GM21576 (cell line): Measurements from ENCODE around the gene NCOA1.
"Not testable (repeated sequence)": the region's sequence is repeated elsewhere in the genome, so short reads cannot be mapped to it uniquely, and the experiment has no call there.

ENCODE experiments used
- ATAC-seq: cut with Tn5 transposase; IDR thresholded peaks from one replicate; pipeline ENCODE4 v1.9.1; 2021; ENCODE audit warnings: mild to moderate bottlenecking, moderate library complexity; ENCODE audit not compliant: unreplicated experiment

Gene NCOA1

DNA sequence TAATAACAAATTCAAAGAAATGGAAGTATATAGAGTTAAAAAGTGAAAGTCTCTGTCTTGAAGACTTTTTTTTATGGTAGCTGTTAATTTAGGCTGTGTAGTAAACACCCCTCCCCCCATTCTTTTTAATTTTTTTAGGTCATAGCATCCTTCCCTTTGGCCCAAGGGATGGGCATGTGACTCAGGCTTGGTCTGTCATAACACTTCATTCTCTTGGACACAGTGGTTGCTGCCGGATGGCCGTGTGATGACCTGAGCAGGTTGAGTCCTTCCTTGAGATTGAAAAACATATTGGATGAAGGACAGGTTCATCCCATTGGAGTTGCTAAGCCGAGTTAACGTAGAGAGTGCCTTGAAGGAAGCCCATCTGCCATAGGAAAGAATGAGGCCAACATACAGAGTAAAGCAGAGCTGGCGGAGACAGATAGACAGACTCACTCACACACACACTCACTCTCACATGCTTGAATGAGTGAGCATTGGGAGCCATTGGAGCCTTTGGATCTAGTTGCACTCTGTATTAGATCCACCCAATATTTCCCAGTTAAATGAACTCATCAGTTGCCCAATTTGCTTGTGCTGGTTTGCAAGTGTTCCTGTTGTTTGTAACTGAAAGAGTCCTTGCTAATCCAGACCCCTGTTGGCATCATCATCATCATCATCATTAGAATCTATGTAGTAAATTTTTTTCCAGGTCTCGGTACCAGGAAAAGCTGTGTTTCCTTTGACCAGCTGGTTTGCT is 14.7 kb downstream of the NCOA1 start:
- ATAC-seq: no peak

DNA sequence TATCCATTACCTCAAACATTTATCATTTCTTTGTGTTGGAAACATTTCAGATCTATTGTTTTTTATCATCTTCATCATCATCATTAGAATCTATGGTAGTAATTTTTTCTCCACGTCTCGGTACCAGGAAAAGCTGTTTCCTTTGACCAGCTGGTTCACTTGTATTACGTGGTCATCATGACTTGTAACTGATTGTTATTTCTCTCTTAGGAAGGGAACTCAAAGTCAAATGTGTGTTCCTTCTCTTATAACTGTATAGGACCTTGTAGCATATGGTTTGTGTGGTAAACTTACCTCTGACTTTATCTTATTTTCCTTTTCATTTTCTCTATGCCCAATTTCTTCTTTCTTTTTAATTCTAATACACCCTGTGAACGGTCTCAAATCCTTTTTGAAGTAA is 16.5 kb downstream of the NCOA1 start:
- ATAC-seq: no peak

GRCh38 chr2:24508878-24509277 is 17.8 kb downstream of the NCOA1 start:
- ATAC-seq: no peak

GRCh38 chr2:24509425-24509824 is 18.4 kb downstream of the NCOA1 start:
- peak; percentile 82 for ATAC-seq

- ATAC-seq: no peak
These were observed 18.8 kb downstream of the NCOA1 start for GRCh38 chr2:24509840-24510239.

GRCh38 chr2:24510771-24511170 is 19.7 kb downstream of the NCOA1 start:
- ATAC-seq: no peak

GRCh38 chr2:24511198-24511597 is 20.1 kb downstream of the NCOA1 start:
- no peak for ATAC-seq

- ATAC-seq: no peak
These were observed 20.8 kb downstream of the NCOA1 start for GRCh38 chr2:24511894-24512293.

- ATAC-seq: no peak
These were observed 21.4 kb downstream of the NCOA1 start for GRCh38 chr2:24512404-24512803.

DNA sequence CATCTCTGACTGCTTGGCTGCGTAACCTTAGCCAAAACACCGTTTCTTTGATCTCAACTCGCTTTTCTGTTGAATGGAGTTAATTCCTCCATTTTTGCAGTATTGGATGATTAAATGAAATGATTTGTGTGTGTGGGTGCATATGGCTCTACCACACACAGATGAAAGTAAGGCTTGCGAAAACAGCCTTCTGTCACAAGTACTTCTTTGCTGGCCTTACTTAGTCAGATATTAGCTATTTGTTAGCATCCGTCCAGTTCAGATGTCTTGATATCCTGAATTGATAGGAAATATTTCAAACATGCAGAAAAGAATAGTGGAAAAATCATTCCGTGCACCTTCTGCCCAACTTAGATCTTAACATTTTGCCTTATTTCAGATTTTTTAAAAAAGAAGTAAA is 21.8 kb downstream of the NCOA1 start:
- no peak for ATAC-seq

DNA sequence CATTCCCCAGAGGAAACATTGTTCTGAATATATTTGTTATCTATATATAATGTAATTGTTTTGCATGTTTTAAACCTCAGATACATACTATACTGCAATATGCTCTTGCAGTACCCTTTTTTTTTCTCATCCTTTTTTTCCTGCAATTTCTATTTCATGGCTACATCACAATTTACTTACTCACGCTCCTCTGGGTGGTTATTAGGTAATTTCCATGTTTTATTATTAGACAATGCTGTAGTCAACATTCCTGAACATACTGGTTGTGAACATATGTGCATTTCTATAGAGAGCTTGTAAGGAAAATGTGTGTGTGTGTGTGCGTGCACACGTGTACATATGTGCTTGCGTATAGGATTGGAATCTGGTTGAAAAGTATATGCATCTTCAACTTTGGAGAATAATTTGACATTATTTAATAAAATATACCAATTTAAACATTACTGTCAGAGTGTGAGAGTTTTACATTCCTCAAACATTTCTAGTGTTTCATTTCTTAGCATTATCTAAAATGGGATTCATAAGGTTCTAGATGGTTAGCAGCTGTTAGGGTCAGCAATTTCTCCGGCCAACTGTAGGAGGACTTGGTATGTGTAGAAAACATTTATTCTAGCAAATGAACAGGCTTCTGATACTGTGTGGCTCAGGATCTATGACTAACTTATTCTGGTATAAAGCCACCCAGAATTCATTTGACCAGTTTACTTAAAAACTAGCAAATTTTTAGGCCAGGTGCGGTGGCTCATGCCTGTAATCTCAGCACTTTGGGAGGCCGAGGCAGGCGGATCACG is 22.4 kb downstream of the NCOA1 start:
- ATAC-seq: no peak

DNA sequence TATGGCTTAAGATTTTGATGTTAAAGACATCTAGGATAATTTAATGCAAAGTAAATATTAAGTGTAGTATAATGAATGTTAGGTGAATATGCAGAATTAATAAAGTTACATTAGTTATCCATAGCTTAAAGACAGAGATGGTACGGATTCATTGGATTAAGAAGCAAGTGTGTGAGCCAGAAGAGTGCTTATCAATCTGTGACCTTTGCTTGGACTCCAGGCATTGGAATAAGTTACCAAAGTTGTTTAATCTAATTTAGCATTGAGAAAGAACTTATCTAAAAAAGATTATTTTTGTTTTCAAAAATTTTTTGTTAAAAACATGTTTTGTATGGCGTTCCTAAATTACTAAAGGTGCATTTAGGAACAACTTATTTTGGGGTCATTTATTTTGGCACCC is 23.8 kb downstream of the NCOA1 start:
- ATAC-seq: no peak

- no peak for ATAC-seq
These were observed 24.3 kb downstream of the NCOA1 start for GRCh38 chr2:24515335-24515734.

DNA sequence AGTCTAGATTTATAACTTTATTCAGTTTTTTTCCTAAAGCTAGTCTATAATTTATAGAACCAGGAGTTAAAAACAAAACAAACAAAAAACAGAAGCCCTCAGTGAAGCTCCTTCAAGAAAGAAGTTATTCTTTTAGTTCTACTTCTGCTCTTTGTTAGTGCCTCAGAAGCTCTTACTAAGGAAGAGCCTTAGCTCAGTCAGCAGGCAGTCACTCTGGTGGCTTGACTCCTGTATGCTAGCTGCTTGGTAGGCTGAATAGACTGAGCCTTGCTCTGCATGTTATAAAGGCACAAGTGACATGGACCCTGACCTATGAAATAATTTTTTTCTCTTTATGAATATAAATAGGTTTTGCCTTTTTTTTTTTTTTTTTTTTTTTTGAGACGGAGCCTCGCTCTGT is 24.8 kb downstream of the NCOA1 start:
- ATAC-seq: no peak

DNA sequence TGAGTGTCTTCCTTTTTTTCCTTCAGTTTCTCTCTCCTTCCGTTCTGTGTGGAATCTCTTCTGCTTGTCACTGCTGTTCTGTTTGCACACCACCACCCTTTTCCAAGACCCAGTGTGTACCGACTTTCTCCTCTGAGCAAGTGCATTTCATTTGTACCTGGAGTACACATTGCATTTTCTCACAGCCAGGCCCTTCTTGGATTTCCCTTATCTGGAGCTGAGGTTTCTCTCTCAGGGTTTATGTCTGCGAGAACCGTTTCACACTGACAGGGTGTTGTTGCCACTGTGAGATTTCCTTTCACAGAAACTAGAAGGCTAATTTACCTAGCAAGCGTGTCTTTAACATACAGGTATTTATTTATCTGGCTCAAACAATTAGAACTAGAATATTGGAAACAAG is 26.2 kb downstream of the NCOA1 start:
- no peak for ATAC-seq

GRCh38 chr2:24520175-24520574 is 29.1 kb downstream of the NCOA1 start:
- ATAC-seq: no peak

DNA sequence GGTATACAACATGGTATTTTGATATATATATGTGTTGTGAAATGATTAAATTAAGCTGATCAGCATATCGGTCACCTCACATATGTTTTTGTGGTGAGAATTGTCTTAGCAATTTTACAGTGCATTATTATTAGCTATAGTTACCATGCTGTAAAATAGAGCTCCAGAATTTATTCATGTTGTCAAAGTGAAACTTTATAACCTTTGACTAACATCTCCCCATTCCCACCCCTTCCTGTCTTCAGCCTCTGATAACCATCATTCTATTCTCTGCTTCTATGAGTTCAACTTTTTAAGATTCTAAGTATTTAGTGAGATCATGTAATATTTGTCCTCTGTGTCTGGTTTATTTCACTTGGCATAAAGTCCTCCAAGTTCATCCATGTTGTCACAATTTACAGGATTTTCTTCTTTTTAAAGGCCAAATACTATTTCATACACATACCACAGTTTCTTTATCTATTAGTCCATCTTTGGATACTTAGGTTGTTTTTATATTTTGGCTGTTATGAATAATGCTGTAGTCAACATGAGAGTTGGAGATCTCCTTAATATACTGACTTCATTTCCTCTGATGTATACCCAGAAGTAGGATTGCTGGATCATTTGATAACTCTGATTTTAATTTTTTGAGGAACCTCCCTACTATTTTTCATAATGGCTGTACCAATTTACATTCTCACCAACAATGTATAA is 30.3 kb downstream of the NCOA1 start:
- ATAC-seq: no peak

DNA sequence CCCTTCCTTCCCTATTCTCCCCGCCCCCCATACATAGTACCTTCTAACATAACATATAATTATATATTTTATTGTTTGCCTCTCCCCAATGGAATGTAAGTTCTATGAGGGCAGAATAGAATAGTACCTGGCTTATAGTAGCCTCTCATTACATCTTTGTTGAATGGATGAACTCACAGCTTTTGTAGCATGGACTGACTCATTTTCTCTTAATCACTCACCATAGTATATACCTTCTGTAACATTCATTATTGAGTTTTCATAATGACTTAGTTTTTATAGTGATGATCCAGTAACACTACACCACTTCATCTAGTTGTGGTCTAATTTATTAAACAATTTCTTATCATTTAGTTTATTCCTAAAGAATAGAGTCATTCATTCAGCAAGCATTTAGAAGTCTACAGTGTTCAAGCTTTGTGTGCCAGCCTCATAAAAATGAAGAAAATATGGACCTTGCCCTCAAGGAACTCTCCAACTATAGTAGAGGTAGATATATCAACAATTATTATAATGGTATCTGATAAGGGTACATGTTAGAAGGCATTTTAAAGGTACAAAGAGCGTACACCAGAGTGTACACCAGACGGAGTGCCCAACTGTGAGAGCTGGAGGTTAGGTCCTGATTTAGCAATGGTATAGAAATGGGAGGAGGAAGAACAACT is 31.1 kb downstream of the NCOA1 start:
- ATAC-seq: no peak

DNA sequence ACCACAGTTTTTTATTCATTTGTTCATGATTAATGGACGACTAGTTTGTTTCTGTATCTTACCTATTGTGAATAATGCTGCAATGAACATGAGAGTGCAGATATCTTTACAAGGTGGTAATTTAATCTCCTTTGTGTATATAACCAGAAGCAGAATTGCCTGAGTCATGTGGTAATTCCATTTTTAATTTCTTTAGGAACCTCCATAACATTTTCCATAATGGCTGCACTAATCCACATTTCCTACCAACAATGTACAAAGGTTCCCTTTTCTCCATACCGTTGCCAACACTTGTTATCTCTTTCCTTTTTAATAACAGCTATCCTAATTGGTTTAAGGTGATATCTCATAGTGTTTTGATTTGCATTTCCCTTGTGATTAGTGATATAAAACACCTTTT is 36.5 kb downstream of the NCOA1 start:
- ATAC-seq: no peak

- no peak for ATAC-seq
These were observed 39.7 kb downstream of the NCOA1 start for GRCh38 chr2:24530796-24531195.

DNA sequence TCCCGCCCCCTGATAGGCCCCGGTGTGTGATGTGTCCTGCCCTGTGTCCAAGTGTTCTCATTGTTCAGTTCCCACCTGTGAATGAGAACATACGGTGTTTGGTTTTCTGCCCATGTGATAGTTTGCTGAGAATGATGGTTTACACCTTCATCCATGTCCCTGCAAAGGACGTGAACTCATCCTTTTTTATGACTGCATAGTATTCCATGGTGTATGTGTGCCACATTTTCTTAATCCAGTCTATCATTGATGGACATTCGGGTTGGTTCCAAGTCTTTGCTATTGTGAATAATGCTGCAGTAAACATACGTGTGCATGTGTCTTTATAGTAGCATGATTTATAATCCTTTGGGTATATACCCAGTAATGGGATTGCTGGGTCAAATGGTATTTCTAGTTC is 40.6 kb downstream of the NCOA1 start:
- not testable (repeated sequence) for ATAC-seq
